Measurements from ENCODE around the gene GCAT.

Gene GCAT

GRCh38 chr22:37762389-37762836 lies 45.3 kb upstream of the GCAT start:
- H3K79me1 ChIP-seq (ENCODE audit: low read length) = no peaks in the 10 kb centered on the region
- H4K91ac ChIP-seq (ENCODE audit: low read depth, low read length) = no peak overlapping the region
- peaks cover 0 to 5% of the 10 kb centered on the region in 2 experiments for H3K4me1 ChIP-seq (ENCODE audit: control insufficient read depth in 1 of 2, insufficient read depth in 2 of 2, low read length in 2 of 2)
- H3K4me3 ChIP-seq (ENCODE audit: low read depth, low read length) = no peak overlapping the region
- peaks cover 61 to 69% of the 10 kb centered on the region in 2 experiments for H3K36me3 ChIP-seq (ENCODE audit: control insufficient read depth in 1 of 2, insufficient read depth in 2 of 2, low read length in 2 of 2)
- no peak overlapping the region for H3K23ac ChIP-seq (ENCODE audit: low read length)
- no peak overlapping the region for H3K14ac ChIP-seq (ENCODE audit: low read length)
- H3K27ac ChIP-seq (ENCODE audit: low read depth, low read length) = no peak overlapping the region
- H2AFZ ChIP-seq (ENCODE audit: insufficient read depth, low read length, poor library complexity) = no peak overlapping the region
- no peak overlapping the region for H3K4ac ChIP-seq (ENCODE audit: low read depth, low read length)
- no peak overlapping the region for H2AK5ac ChIP-seq (ENCODE audit: low read length)
- no peak overlapping the region for H3K18ac ChIP-seq (ENCODE audit: low read length)
- H2BK120ac ChIP-seq (ENCODE audit: insufficient read depth, low read length, poor library complexity) = no peak overlapping the region
- no CpG with 5 or more reads among the region's 10 CpGs for WGBS (ENCODE audit: extremely low coverage, insufficient coverage, insufficient read length)
- DNase-seq = peak; percentile 42 to 55
- no peaks in the 10 kb centered on the region for H3K27me3 ChIP-seq (ENCODE audit: insufficient read depth, low read length)
- no peak overlapping the region for H2BK12ac ChIP-seq (ENCODE audit: low read length)
- H3K9me3 ChIP-seq (ENCODE audit: insufficient read depth, low read depth, low read length) = peaks cover 2% of the 10 kb centered on the region
- H3K4me2 ChIP-seq (ENCODE audit: low read length) = no peak overlapping the region
- no peak overlapping the region for H4K12ac ChIP-seq (ENCODE audit: low read depth, low read length)
- H2BK5ac ChIP-seq (ENCODE audit: low read depth, low read length, poor library complexity) = no peak overlapping the region
- H4K8ac ChIP-seq (ENCODE audit: low read depth, low read length) = no peak overlapping the region
- H3K9ac ChIP-seq (ENCODE audit: low read length) = no peak overlapping the region
- no peaks in the 10 kb centered on the region for H3K79me2 ChIP-seq (ENCODE audit: control insufficient read depth, insufficient read depth, low read length, poor library complexity)

GRCh38 chr22:37763012-37763411 lies 44.7 kb upstream of the GCAT start:
- Histone ChIP-seq H2AFZ (ENCODE audit: insufficient read depth, low read length, poor library complexity) (no peak overlapping the region), H3K27me3 (ENCODE audit: insufficient read depth, low read length) (no peaks in the 10 kb centered on the region)
- no CpG with 5 or more reads among the region's 9 CpGs for WGBS (ENCODE audit: extremely low coverage, insufficient coverage, insufficient read length)

GRCh38 chr22:37763652-37764051 lies 44.1 kb upstream of the GCAT start:
- no peak overlapping the region for H3K27ac ChIP-seq (ENCODE audit: low read depth, low read length)
- H3K4me3 ChIP-seq (ENCODE audit: low read depth, low read length) = no peak overlapping the region
- H2AK5ac ChIP-seq (ENCODE audit: low read length) = no peak overlapping the region
- no peak overlapping the region for H3K4me2 ChIP-seq (ENCODE audit: low read length)
- no peak overlapping the region for H3K9ac ChIP-seq (ENCODE audit: low read length)
- H3K18ac ChIP-seq (ENCODE audit: low read length) = no peak overlapping the region
- no peaks in the 10 kb centered on the region for H3K79me2 ChIP-seq (ENCODE audit: control insufficient read depth, insufficient read depth, low read length, poor library complexity)
- no peak overlapping the region for H2BK5ac ChIP-seq (ENCODE audit: low read depth, low read length, poor library complexity)
- no CpG with 5 or more reads among the region's 16 CpGs for WGBS (ENCODE audit: extremely low coverage, insufficient coverage, insufficient read length)
- no peak overlapping the region for H3K23ac ChIP-seq (ENCODE audit: low read length)
- H3K14ac ChIP-seq (ENCODE audit: low read length) = no peak overlapping the region
- H4K8ac ChIP-seq (ENCODE audit: low read depth, low read length) = no peak overlapping the region
- H3K9me3 ChIP-seq (ENCODE audit: insufficient read depth, low read depth, low read length) = peaks cover 2% of the 10 kb centered on the region
- H4K91ac ChIP-seq (ENCODE audit: low read depth, low read length) = no peak overlapping the region
- H3K36me3 ChIP-seq (ENCODE audit: control insufficient read depth in 1 of 2, insufficient read depth in 2 of 2, low read length in 2 of 2) = peaks cover 61 to 66% of the 10 kb centered on the region in 2 experiments
- DNase-seq = no peak
- H3K4me1 ChIP-seq (ENCODE audit: control insufficient read depth in 1 of 2, insufficient read depth in 2 of 2, low read length in 2 of 2) = peaks cover 0 to 5% of the 10 kb centered on the region in 2 experiments
- no peak overlapping the region for H4K12ac ChIP-seq (ENCODE audit: low read depth, low read length)
- H3K79me1 ChIP-seq (ENCODE audit: low read length) = no peaks in the 10 kb centered on the region
- no peak overlapping the region for H2BK12ac ChIP-seq (ENCODE audit: low read length)
- no peak overlapping the region for H2BK120ac ChIP-seq (ENCODE audit: insufficient read depth, low read length, poor library complexity)
- no peaks in the 10 kb centered on the region for H3K27me3 ChIP-seq (ENCODE audit: insufficient read depth, low read length)
- no peak overlapping the region for H3K4ac ChIP-seq (ENCODE audit: low read depth, low read length)
- H2AFZ ChIP-seq (ENCODE audit: insufficient read depth, low read length, poor library complexity) = no peak overlapping the region

More at GRCh38 chr22:37763012-37763411, 44.7 kb upstream of the GCAT start:
- Histone ChIP-seq H4K91ac (ENCODE audit: low read depth, low read length) (no peak overlapping the region), H4K8ac (ENCODE audit: low read depth, low read length) (no peak overlapping the region), H3K36me3 (ENCODE audit: control insufficient read depth in 1 of 2, insufficient read depth in 2 of 2, low read length in 2 of 2) (peaks cover 61 to 69% of the 10 kb centered on the region in 2 experiments), H2BK5ac (ENCODE audit: low read depth, low read length, poor library complexity) (no peak overlapping the region), H4K12ac (ENCODE audit: low read depth, low read length) (no peak overlapping the region), H2BK120ac (ENCODE audit: insufficient read depth, low read length, poor library complexity) (no peak overlapping the region), H3K4me3 (ENCODE audit: low read depth, low read length) (no peak overlapping the region), H3K27ac (ENCODE audit: low read depth, low read length) (no peak overlapping the region), H3K4me2 (ENCODE audit: low read length) (no peak overlapping the region), H3K4ac (ENCODE audit: low read depth, low read length) (no peak overlapping the region), H3K79me1 (ENCODE audit: low read length) (no peaks in the 10 kb centered on the region), H3K23ac (ENCODE audit: low read length) (no peak overlapping the region), H2BK12ac (ENCODE audit: low read length) (no peak overlapping the region), H3K18ac (ENCODE audit: low read length) (no peak overlapping the region), H3K79me2 (ENCODE audit: control insufficient read depth, insufficient read depth, low read length, poor library complexity) (no peaks in the 10 kb centered on the region), H2AK5ac (ENCODE audit: low read length) (no peak overlapping the region), H3K9ac (ENCODE audit: low read length) (no peak overlapping the region), H3K14ac (ENCODE audit: low read length) (no peak overlapping the region), H3K9me3 (ENCODE audit: insufficient read depth, low read depth, low read length) (peaks cover 2% of the 10 kb centered on the region), H3K4me1 (ENCODE audit: control insufficient read depth in 1 of 2, insufficient read depth in 2 of 2, low read length in 2 of 2) (peaks cover 0 to 5% of the 10 kb centered on the region in 2 experiments)
- no peak for DNase-seq

DNA sequence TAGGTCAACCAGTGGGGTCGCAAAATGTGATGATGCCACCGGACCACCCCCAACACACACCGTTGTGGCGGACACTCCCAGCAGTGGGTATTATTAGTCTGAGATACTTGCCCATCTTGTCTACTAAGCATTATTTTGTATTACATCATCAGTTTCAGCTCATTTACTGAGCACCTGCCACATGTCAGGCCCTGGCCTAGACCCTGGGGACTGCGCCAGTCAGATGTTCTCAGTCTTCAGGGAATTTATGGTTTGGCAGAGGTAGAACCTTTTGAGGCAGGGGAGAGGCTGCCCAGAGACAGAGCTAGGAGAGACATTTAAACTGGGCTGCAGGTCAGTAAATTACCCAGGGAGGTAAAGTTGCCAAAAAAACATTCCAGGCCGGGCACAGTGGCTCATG lies 43.1 kb upstream of the GCAT start:
- Histone ChIP-seq H4K12ac (ENCODE audit: low read depth, low read length) (no peak overlapping the region), H3K14ac (ENCODE audit: low read length) (no peak overlapping the region), H3K79me1 (ENCODE audit: low read length) (no peaks in the 10 kb centered on the region), H3K27ac (ENCODE audit: low read depth, low read length) (no peak overlapping the region), H4K8ac (ENCODE audit: low read depth, low read length) (no peak overlapping the region), H3K4ac (ENCODE audit: low read depth, low read length) (no peak overlapping the region), H3K18ac (ENCODE audit: low read length) (no peak overlapping the region), H3K9me3 (ENCODE audit: insufficient read depth, low read depth, low read length) (peaks cover 2% of the 10 kb centered on the region), H3K23ac (ENCODE audit: low read length) (no peak overlapping the region), H3K9ac (ENCODE audit: low read length) (no peak overlapping the region), H3K36me3 (ENCODE audit: control insufficient read depth in 1 of 2, insufficient read depth in 2 of 2, low read length in 2 of 2) (peaks cover 61 to 66% of the 10 kb centered on the region in 2 experiments), H2BK5ac (ENCODE audit: low read depth, low read length, poor library complexity) (no peak overlapping the region), H2BK12ac (ENCODE audit: low read length) (no peak overlapping the region), H2AK5ac (ENCODE audit: low read length) (no peak overlapping the region), H4K91ac (ENCODE audit: low read depth, low read length) (no peak overlapping the region), H3K4me2 (ENCODE audit: low read length) (no peak overlapping the region), H3K4me1 (ENCODE audit: control insufficient read depth in 1 of 2, insufficient read depth in 2 of 2, low read length in 2 of 2) (peaks cover 0 to 5% of the 10 kb centered on the region in 2 experiments), H2AFZ (ENCODE audit: insufficient read depth, low read length, poor library complexity) (no peak overlapping the region), H3K27me3 (ENCODE audit: insufficient read depth, low read length) (no peaks in the 10 kb centered on the region), H3K4me3 (ENCODE audit: low read depth, low read length) (no peak overlapping the region), H2BK120ac (ENCODE audit: insufficient read depth, low read length, poor library complexity) (no peak overlapping the region), H3K79me2 (ENCODE audit: control insufficient read depth, insufficient read depth, low read length, poor library complexity) (no peaks in the 10 kb centered on the region)
- no peak for DNase-seq
- WGBS (ENCODE audit: extremely low coverage, insufficient coverage, insufficient read length) = no CpG with 5 or more reads among the region's 6 CpGs

Measured in trophoblast cell (in vitro differentiated cells and primary cell).